Activated T-helper 9 cell treated with anti-CD3 and anti-CD28 coated beads, Interleukin-2, amount 50 U/mL, for 16 hours (primary cell): ENCODE data around the gene PARVA.

Experiments
- DNase-seq: peaks from one replicate; pipeline ENCODE4 v3.0.0-alpha.2; 2020; ENCODE audit warnings: low read depth

Gene PARVA

DNA sequence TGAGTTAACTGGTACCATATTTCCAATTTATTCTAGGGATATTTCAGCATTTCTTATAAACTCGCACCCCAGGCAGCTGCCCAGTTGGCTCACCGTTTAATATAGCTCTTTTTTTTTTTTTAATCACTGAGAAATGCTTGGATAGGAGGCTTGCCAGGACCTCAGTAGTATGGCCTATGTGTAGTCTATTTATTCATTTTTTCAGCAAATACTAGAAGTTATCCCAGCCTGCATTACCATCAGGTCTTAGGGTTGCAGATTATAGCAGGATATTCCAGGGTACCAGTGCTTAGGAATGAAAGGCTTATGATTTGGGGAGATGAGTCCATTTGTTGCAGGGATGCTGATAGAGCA, 26.6 kb downstream of the PARVA start:
- DNase-seq: no peak

GRCh38 chr11:12404436-12404835, 27.1 kb downstream of the PARVA start:
- no peak for DNase-seq

- no peak for DNase-seq
These were observed 30.9 kb downstream of the PARVA start for GRCh38 chr11:12408156-12408770.

- no peak for DNase-seq
These were observed 32.2 kb downstream of the PARVA start for GRCh38 chr11:12409621-12410005.

DNA sequence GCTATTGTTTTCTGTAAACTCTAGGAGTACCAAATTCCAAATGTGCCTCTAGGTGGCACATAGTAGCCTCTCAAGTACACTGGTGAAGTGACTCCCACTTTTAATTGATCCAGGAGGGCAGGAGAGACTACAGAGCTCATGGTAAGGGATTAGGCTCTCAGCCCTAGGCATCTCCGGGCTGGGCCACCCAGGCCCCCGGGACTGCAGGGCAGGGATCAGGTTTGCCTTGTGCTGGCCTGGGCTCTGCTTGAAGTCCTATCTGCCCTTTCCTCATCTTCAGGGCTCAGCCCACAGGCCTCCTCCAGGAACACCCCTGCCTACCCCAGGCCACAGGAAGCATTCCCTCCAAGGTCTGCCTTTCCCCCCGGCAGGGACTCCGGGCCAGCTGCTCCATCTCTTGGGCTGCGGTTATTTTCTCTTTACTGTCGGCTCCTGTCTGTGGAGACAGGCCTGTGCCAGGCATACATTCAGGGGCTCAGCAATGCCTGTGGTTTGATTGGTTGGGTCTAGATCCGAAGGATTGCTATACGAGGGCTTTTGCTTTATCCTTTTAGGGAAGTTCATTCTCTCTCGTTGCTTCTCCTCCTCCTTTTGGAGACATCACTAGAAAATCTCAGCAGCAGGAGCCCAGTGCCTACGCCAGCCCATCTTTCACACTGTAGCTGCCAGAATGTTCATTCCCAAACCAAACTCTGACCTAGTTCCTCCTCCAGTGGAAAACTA, 32.8 kb downstream of the PARVA start:
- no peak for DNase-seq

DNA sequence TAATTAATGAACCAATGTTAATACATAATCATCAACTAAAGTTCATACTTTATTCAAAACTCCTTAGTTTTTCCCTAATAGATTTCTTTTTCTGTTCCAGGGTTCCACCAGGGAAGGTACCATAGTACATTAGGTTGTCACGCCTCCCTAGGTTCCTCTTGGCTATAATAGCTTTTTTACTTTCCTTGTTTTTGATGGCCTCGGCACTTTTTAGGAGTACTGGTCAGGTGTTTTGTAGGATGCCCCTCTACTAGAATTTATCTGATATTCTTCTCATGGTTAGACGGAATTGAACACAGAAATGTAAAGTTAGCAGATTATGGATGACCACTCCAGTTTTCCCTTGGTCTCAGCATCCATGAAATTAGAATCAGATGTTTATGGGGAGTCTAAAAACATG, 34.0 kb downstream of the PARVA start:
- no peak for DNase-seq

DNA sequence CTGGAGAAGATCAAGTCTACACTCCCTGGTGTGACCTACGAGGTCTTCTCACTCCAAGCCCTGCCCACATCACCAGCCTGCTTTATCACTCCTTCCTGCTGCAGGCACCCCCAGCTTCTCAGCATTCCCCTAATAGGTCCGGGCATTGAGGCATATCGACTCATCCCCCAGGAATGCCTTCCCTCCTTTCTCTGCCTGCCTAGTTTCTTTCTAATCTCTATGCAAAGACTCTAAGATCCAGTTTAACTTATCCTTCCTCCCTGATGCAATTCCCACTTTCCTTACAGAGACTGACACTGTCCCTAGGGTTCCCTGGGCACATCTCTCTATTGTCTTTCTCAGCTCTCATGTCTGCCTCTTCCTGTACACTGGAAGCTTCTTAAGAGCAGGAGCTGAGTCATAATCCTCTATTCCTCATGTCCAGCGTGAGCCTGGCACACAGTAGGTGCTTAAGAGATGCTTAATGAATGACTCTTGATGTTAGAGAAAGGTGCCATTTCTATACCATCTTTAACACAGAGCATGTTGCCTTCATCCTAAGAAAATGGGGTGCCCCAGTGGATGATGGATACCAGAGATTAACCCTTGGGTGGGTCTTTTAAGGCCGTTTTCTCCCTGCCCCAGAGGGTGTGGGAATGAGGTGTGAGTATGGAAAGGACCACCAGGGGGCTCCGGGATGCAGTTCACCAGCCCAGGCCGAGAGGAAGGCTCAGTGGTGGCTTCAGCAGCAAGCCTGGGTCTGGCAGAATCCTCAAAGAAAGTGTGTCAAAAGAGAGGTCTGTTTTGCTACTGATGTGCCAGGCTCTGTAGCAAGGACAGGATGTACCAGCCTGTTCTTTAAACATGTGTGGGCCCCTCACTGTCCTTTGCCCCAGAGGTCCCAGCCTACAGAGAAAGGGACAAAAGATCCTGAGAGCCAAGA, 34.7 kb downstream of the PARVA start:
- DNase-seq: no peak

DNA sequence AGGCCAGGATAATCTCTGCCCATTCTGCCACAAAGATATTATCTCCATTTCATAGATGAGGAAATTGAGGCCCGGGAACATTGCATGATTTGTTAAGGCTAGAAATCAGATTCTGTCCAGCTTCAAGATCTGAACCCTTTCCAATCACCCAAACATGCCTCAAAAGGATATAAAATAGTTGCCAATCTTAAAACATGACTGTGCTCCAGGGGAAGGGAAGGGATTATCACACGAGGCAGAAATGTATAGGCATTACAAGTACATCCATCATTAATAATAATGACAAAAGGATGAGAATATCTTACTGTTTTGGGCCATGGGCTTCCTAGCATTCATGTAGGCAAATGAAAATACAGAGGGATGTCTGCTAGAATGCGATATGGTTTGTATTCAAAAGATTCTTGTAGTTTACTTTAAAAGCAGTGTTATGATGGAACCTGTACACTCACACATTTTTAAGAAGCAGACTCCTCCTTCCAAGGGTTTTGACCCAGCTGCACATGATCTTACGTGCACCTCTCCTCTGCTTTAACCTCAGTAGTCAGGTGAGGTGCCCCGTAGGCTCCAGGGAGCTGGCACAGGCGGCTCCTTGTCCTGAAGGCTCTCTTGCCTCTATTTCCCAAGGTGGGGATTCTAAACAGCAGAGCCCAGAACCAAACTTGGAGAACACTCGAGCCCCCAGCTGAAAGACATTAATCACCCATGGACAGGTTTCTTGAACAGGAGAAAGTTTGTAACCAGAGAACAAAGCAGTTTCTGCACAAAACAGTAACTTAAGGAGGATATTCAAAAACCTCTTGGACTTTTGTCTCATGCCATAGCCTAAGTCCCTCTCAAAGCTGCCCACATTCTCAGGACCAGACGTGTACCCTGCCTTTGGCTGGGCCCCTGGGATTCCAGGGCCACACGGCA, 36.0 kb downstream of the PARVA start:
- DNase-seq: no peak

GRCh38 chr11:12414611-12415010, 37.2 kb downstream of the PARVA start:
- DNase-seq: no peak

DNA sequence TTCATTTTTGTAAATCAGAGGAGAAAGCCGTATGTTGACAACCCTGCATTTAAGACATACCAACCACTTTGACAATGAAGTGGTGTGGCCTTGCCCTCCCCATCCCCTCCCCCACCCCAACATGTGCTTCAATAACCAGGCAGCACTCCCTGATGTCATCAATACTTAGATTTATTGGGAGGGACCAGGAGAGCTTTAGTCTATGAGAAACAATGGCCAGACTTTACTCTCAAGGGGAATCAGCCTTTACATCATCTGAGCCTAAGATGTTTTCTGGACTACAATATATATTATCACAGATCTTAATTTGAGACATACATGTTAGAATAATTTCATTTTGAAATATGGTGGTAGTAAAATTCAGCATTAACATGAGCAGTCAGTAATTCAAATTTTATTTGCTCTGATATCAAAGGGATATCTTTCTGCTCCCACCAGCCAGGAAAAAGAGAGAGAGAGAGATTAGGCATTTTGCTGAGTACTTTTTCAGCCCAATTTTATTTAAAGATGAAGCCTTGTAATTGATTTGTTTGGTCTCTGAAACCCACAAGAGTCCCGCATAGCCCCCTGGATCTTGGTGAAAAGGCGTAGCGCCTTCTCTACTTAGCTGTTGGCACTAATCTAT, 38.1 kb downstream of the PARVA start:
- no peak for DNase-seq

- DNase-seq: no peak
These were observed 39.2 kb downstream of the PARVA start for GRCh38 chr11:12416552-12416951.

GRCh38 chr11:12417691-12418611, 40.6 kb downstream of the PARVA start:
- no peak for DNase-seq

- DNase-seq: no peak
These were observed 42.7 kb downstream of the PARVA start for GRCh38 chr11:12420040-12420439.

DNA sequence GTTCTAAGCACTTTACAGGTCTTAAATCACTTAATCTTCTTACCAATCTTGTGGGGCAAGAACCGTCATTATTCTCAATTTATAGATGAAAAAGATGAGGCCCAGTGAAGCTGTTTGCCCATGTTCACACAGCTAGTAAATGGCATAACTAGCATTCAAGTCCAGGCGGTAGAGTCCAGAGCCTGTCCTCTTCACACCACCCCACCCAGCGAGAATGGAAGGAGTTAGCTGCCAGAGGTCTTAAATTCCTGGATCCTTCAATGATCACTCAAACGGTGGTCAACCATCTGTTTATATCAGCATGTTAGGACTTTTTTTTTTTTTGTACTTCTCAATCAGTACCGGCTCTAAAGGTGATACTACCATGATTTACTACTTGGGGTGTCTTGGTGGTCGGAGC, 43.3 kb downstream of the PARVA start:
- DNase-seq: no peak

GRCh38 chr11:12421386-12421785, 44.0 kb downstream of the PARVA start:
- DNase-seq: no peak

DNA sequence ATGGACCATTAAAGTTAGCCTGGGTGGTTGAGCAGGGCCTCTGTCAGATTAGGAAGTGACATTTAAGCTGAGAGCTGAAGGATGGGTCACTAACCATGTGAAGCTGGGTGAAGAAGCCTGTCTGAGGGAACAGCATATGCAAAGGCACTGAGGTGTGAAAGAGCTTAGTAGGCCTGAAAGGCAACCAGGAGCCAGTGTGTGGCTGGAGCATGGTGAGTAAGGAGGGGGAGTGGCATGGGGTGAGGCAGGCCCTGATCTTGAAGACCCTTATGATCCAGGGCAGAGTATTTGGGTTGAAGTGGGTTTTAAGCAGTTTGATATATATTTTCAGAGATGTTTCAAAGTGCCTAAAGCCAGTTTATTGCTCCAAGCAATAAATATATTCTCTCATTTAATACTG, 48.8 kb downstream of the PARVA start:
- no peak for DNase-seq

DNA sequence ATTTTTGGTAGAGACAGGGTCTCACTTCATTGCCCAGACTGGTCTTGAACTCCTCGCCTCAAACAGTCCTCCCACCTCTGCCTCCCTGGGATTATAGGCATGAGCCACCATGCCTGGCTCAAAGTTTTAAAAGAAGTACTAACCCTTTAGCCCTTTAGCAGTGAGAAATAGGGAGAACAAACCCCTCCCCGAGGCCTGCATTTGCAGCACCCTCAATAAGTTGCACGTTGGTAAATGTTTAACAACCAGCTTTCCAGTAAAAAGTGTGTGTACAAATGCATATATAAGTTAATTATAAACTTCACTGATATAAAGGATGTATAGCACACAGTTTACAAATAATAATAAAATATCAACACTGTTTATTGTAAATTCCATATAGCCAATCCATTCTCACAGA, 51.8 kb downstream of the PARVA start:
- DNase-seq: no peak

- DNase-seq: no peak
These were observed 53.0 kb downstream of the PARVA start for GRCh38 chr11:12430351-12430750.

DNA sequence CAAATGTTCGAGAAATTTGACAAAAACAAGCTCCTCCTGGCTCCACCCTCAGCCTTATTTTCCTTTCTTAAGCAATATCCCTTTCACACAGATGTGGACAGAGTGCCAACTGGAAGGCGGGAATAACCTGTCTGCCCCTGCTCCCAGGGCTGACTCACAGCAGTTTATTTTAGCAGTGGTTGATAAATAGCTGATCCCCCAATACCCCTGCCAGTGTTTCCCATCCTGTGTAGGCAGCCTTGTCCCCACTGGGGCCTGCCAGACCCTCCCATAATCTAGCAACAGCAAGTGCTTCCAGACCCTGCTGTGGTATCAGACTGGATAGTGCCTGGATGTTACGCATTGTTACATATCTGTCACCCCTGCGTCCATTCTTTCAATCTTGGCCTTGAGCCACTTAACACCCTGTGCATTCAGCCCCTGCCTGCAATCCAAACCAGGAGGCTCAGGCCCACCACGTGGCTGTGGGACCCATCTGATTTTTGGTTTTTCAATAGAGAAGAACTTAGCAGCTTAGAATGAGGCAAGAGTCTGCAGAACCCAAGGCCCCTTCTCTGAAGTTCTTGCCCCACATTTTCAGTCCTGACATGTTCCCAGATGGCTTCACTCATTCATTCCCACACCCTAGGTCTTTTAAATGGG, 53.7 kb downstream of the PARVA start:
- no peak for DNase-seq

DNA sequence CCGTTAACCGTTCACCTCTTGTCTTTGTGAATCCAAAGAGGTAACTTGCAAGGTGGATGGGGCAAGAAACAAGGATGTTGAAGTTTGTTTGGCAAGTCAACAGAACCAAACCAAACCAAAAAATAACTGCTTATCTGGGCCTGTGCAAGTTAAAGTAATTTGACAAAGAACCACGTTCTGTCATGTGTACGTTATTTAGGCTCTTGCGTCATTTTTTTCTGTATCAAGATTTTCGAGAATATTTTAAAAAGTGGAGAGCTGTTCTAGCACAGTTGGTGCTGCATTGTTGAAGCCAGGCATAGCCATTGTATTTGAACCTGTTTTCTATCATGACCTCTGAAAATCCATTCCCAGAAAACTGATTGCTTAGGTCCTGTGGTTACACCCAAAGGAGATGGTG, 55.1 kb downstream of the PARVA start:
- no peak for DNase-seq
